ENCODE data around the gene HMGB4. TPM values are rescaled to one million over a fixed set of nuclear protein-coding genes. Genes with fewer than 3 reads are reported as not detected.

Gene HMGB4
- total RNA-seq, 1 donor, result not detected

DNA sequence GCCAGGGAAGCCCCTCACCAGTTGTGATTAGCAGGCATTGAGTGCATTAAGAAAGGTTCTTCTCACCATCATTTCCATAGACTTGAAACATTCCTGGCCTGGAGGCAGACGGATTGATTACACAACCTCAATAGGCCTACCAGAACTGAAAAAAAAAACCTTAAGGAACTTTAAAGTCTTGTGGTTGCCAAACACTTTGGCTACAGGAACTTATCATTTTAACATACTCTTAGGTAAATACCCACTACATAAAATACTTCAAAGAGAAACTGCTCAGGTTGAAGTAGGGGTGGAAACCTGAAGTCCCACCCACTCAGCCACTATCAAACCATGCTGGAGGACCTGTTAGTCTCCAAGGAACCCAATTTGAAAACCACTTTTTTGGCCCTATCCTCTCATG, 22.4 kb upstream of the HMGB4 start:
- no peak overlapping the region for H3K4me3 ChIP-seq (ENCODE audit: low read depth, low read length)
- TF ChIP-seq, protein P1, sequence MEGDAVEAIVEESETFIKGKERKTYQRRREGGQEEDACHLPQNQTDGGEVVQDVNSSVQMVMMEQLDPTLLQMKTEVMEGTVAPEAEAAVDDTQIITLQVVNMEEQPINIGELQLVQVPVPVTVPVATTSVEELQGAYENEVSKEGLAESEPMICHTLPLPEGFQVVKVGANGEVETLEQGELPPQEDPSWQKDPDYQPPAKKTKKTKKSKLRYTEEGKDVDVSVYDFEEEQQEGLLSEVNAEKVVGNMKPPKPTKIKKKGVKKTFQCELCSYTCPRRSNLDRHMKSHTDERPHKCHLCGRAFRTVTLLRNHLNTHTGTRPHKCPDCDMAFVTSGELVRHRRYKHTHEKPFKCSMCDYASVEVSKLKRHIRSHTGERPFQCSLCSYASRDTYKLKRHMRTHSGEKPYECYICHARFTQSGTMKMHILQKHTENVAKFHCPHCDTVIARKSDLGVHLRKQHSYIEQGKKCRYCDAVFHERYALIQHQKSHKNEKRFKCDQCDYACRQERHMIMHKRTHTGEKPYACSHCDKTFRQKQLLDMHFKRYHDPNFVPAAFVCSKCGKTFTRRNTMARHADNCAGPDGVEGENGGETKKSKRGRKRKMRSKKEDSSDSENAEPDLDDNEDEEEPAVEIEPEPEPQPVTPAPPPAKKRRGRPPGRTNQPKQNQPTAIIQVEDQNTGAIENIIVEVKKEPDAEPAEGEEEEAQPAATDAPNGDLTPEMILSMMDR (IDR thresholded peaks at IDR 0.05; ENCODE audit: insufficient read depth, low read depth, low read length), result no peak
- no peak for DNase-seq (ENCODE audit: low read depth)

DNA sequence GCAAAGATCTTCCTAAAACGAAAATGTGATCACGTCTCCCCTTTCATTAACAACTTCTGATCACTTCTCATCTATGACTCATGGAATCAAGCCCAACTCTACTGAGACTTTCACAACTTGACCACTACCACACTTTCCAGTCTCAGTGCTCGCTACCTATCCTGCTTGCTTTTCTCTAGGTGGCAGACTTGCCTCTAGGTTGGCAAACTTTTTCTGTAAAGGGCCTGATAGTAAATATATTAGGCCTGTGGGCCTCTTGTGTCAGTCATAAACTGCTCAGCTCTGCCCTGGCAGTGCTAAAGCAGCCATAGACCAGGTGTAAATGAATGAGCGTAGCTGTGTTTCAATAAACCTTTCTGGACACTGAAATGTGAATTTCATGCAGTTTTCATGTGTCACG, 21.5 kb upstream of the HMGB4 start:
- TF ChIP-seq, protein P1 (IDR thresholded peaks at IDR 0.05; ENCODE audit: insufficient read depth, low read depth, low read length), result no peak
- DNase-seq (ENCODE audit: low read depth), result no peak
- no peak overlapping the region for H3K4me3 ChIP-seq (ENCODE audit: low read depth, low read length)

GRCh38 chr1:33844166-33844565, 19.7 kb upstream of the HMGB4 start:
- DNase-seq (ENCODE audit: low read depth), result no peak
- no peak overlapping the region for H3K4me3 ChIP-seq (ENCODE audit: low read depth, low read length)
- TF ChIP-seq, protein P1 (IDR thresholded peaks at IDR 0.05; ENCODE audit: insufficient read depth, low read depth, low read length), result no peak

- no peak for DNase-seq (ENCODE audit: low read depth)
- TF ChIP-seq, protein P1 (IDR thresholded peaks at IDR 0.05; ENCODE audit: insufficient read depth, low read depth, low read length), result no peak
- no peak overlapping the region for H3K4me3 ChIP-seq (ENCODE audit: low read depth, low read length)
Observed at GRCh38 chr1:33846861-33847260, 17.0 kb upstream of the HMGB4 start.

GRCh38 chr1:33848205-33848937, 15.5 kb upstream of the HMGB4 start:
- H3K4me3 ChIP-seq (ENCODE audit: low read depth, low read length), result no peak overlapping the region
- TF ChIP-seq, protein P1 (IDR thresholded peaks at IDR 0.05; ENCODE audit: insufficient read depth, low read depth, low read length), result no peak
- DNase-seq (ENCODE audit: low read depth), result no peak

DNA sequence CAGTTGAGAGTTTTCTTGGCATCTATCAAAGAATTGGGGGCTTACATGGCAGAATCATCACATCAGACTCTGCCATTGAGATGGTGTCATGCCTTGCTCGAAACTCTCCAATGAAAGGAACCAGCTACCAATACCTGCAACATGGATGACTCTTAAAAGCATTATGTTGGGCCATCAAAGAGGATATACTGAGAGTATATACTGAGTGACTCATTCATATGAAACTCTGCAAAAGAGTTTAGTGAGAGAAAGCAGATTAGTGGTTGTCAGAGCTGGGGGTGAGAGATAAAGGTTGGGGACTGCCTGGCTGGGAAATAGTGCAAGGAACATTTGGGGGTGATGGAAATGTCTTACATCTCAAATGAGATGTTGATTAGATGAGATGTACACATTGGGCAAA, 14.7 kb upstream of the HMGB4 start:
- TF ChIP-seq, protein P1 (IDR thresholded peaks at IDR 0.05; ENCODE audit: insufficient read depth, low read depth, low read length), result no peak
- no peak overlapping the region for H3K4me3 ChIP-seq (ENCODE audit: low read depth, low read length)
- no peak for DNase-seq (ENCODE audit: low read depth)

DNA sequence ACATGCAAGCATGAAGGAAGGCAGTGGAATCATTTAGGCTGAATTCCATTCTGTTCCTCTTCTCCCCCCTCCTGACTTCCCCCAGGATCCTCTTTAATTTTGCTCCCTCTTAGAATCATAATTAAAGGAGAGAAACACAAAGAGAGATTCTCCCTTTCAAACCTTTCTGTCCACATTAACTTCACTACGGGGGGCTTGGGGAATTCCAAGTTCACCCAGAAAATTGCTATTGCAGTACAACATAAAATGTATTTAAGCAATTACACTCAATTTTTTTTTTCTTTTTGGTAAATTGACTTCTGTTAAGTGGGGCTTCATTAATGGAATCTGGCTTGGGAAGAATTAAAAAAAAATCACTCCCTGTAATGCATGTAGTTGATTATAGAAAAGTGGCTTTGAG, 13.4 kb upstream of the HMGB4 start:
- no peak overlapping the region for H3K4me3 ChIP-seq (ENCODE audit: low read depth, low read length)
- TF ChIP-seq, protein P1 (IDR thresholded peaks at IDR 0.05; ENCODE audit: insufficient read depth, low read depth, low read length), result no peak
- no peak for DNase-seq (ENCODE audit: low read depth)

Data from fibroblast of villous mesenchyme (primary cell).